Germinal center (tissue), 1 donor: Measurements from ENCODE around the gene PATL1.

ENCODE experiments used
- DNase-seq: peaks from one replicate; pipeline ENCODE4 v3.0.0; 2012; ENCODE audit warnings: mixed read lengths, low spot score

The PATL1 gene

GRCh38 chr11:59614277-59615119 is 54.3 kb downstream of the PATL1 start:
- no peak for DNase-seq

GRCh38 chr11:59611570-59612565 is 57.0 kb downstream of the PATL1 start:
- DNase-seq, result no peak

GRCh38 chr11:59610289-59610688 is 58.5 kb downstream of the PATL1 start:
- no peak for DNase-seq

DNA sequence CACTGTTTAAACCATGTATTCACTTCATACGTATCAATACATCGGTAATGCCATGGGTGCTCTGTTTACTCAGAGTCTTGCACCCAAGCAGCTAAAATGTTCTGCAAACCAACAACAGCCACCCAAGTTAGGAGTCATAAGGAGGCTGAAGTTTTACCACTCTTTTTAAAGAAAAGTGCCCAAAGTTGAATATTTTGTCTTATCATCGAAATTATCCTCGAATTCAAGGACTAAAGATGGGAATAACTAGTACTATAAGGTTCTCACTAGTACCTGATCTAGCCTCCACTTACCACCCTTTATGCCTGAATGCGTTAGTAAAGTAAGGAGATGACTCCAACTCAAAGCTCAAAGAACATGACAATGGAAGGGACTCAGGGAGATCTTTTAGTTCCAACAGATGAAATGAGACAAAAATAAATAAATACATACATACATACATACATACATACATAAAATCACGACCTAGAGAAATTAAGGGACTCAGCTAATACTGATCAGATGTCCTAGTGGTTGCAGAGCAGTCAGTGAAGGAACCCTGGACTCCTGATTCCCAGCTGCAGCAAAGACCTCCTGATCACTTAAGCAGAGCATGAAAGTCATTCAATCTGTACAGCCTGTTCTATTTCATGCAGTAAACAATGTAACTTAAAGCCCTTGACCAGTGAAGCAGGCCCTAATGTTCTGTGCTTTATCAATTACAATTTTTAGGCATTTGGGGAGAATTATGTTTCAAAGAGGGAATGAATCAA is 61.0 kb downstream of the PATL1 start:
- no peak for DNase-seq

GRCh38 chr11:59602432-59602831 is 66.4 kb downstream of the PATL1 start:
- DNase-seq, result no peak

- DNase-seq, result no peak
Measured at GRCh38 chr11:59601788-59602187, 67.0 kb downstream of the PATL1 start.

GRCh38 chr11:59600636-59601035 is 68.2 kb downstream of the PATL1 start:
- no peak for DNase-seq

DNA sequence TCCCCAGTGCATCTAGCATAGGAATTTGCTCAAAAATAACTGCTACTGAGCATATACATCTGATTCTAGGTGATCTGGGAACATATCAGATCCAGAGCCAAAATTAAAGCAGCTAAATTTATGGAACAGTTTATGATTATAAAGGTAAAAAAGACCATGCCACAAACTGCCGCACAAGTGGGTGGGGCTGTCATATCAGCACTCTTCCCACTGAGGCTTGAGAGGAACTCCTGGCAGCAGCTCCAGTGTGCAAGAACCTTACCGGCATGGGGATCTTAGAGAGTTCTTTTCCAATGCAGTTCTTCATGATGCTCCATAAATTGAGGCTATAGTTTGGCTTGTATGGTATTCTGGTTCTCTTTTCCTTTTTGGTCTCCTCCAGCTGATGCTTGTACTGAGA is 68.6 kb downstream of the PATL1 start:
- no peak for DNase-seq

DNA sequence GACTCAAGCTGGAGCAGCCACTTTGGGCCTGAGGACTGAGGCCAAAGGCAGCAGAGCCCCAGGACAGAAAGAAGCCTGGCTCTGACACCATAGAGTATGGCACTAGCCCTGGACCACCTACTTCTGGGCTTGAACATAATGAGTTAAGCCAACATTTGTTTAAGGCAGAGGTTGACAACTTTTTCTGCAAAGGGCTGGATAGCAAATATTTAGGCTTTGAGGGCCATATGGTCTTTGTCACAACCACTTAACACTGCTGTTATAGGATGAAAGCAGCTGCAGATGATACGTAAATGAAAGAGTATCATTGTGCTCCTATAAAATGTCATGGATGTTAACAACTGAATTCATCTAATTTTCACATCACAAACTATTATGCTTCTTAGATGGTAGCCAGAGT is 69.9 kb downstream of the PATL1 start:
- no peak for DNase-seq
